ENCODE measurements around the gene MYOC.

The MYOC gene

DNA sequence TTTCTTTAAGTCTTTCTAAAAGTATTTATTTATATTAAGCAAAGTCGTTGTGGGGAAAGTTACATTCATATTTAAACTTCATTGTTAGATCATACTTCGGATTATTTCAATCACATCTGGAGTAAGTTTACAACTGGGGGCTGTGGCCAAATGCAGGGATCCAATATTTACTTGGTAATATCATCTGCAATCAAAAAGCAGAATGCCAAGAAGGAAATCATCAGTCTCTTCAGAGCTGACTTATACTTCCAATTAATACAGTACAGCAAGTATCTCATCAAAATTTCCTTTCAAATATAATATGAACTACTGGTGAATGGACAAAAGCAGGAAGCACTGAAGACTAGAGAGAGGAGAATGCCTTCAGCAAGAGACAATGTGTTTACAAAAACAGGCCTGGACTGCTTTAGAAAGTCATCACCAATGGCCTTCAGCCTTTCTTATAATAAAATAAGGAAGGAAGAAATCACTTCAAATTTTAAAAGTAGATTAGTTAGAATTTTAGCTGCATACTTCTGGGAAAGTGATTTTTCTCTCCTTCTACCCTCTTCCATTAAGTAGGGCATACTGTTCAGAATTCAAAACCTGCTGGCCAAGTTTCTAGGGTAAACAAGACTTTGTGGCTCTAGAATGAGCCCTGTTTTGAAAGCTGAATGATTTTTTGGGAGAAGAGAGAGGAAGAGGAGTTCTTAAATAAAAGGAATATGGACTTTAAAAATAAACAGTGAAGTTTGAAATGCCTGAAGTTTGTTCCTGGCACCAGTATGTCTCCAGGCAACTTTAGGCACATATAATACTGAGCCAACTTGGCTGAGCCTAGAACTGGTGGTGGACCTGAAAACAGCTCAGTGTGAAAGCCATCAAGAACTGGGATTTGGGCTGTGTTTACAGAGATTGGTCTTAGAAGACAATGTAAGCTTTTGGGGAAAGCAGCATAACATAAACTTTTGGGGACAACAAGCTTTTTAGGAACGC, 22.2 kb upstream of the MYOC start:
- ChIA-PET POLR2A (no interaction called here), CTCF (interaction anchor here (1.0 kb wide), 1 partner anchor 19 kb away, joined by 3 read pairs; no protein-coding TSS in a partner anchor)
- 92% methylated on average over 2 of the region's 3 CpGs for WGBS (ENCODE audit: insufficient coverage)
- Histone ChIP-seq H3K27ac (ENCODE audit: insufficient read depth in 1 of 2, low read depth in 1 of 2, low read length in 2 of 2, poor library complexity in 1 of 2, severe bottlenecking in 2 of 2) (no peak overlapping the region), H3K4me1 (ENCODE audit: control extremely low read depth in 1 of 4, control insufficient read depth in 4 of 4, insufficient read depth in 4 of 4, low read length in 3 of 4) (no peaks in the 10 kb centered on the region), H3K27me3 (replicated peaks in 2 of 5; ENCODE audit: control insufficient read depth in 4 of 5, insufficient read depth in 5 of 5, low read length in 4 of 5) (no peaks in the 10 kb centered on the region), H3K9me3 (ENCODE audit: control extremely low read depth in 1 of 5, control insufficient read depth in 4 of 5, insufficient read depth in 2 of 5, low read depth in 1 of 5, low read length in 4 of 5) (no peaks in the 10 kb centered on the region), H3K36me3 (ENCODE audit: control insufficient read depth in 4 of 4, insufficient read depth in 4 of 4, low read length in 3 of 4) (no peaks in the 10 kb centered on the region), H3K4me3 (ENCODE audit: control insufficient read depth in 1 of 7, extremely low read depth in 1 of 7, insufficient read depth in 4 of 7, low read depth in 2 of 7, low read length in 6 of 7) (no peak overlapping the region)
- DNase-seq = no peak

DNA sequence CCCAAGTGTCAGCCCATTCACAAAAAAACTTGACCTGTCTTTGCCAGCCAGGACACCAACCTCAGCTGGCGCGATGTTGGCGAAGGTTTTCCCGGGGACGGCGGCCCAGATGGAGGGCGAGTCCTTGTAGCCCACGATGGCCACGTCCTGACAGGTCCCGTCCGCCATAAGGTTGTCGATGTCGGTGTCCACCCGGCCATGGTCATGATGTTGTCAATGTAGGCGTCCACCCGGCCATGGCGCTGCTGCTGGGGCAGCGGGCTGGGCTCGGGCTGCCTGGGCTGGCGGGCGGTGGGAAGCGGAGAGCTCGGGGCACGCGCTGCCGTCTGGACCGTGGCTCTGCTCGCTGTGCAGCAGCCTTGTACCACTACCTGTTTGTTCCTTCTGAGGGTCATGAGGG, 18.3 kb upstream of the MYOC start:
- Histone ChIP-seq H3K9me3 (ENCODE audit: control extremely low read depth in 1 of 5, control insufficient read depth in 4 of 5, insufficient read depth in 2 of 5, low read depth in 1 of 5, low read length in 4 of 5) (no peaks in the 10 kb centered on the region), H3K36me3 (ENCODE audit: control insufficient read depth in 4 of 4, insufficient read depth in 4 of 4, low read length in 3 of 4) (no peaks in the 10 kb centered on the region), H3K4me3 (ENCODE audit: control insufficient read depth in 1 of 7, extremely low read depth in 1 of 7, insufficient read depth in 4 of 7, low read depth in 2 of 7, low read length in 6 of 7) (no peak overlapping the region), H3K27ac (ENCODE audit: insufficient read depth in 1 of 2, low read depth in 1 of 2, low read length in 2 of 2, poor library complexity in 1 of 2, severe bottlenecking in 2 of 2) (no peak overlapping the region), H3K4me1 (ENCODE audit: control extremely low read depth in 1 of 4, control insufficient read depth in 4 of 4, insufficient read depth in 4 of 4, low read length in 3 of 4) (no peaks in the 10 kb centered on the region), H3K27me3 (replicated peaks in 2 of 5; ENCODE audit: control insufficient read depth in 4 of 5, insufficient read depth in 5 of 5, low read length in 4 of 5) (no peaks in the 10 kb centered on the region)
- 98% methylated on average over 28 of the region's 28 CpGs for WGBS (ENCODE audit: insufficient coverage)
- ChIA-PET CTCF (no interaction called here), POLR2A (no interaction called here)
- DNase-seq = no peak

DNA sequence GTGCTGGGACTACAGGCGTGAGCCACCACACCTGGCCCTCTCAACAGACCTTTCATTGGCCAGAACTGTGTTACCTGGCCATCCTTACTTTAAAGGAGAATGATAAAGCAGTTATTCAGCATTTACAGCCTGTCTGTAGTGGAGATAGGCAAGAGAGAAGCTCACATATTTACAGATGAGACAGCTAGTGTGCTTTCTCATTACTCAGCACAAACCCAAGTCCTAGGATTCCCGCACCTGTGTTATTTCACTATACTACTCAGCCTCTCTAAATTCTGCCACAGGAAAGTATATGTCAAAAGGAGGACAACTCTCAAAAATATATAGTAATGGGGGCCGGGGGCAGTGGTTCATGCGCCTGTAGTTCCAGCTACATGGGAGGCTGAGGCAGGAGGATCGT, 15.9 kb upstream of the MYOC start:
- ChIA-PET POLR2A (no interaction called here), CTCF (interaction anchor here (0.8 to 1.3 kb wide), 3 partner anchors 12 to 48 kb away, joined by 3 to 4 read pairs (median 4); no protein-coding TSS in a partner anchor)
- Histone ChIP-seq H3K4me3 (ENCODE audit: control insufficient read depth in 1 of 7, extremely low read depth in 1 of 7, insufficient read depth in 4 of 7, low read depth in 2 of 7, low read length in 6 of 7) (no peak overlapping the region), H3K4me1 (ENCODE audit: control extremely low read depth in 1 of 4, control insufficient read depth in 4 of 4, insufficient read depth in 4 of 4, low read length in 3 of 4) (peaks cover 0 to 15% (median 5%) of the 10 kb centered on the region in 4 experiments), H3K9me3 (ENCODE audit: control extremely low read depth in 1 of 5, control insufficient read depth in 4 of 5, insufficient read depth in 2 of 5, low read depth in 1 of 5, low read length in 4 of 5) (no peaks in the 10 kb centered on the region), H3K27ac (ENCODE audit: insufficient read depth in 1 of 2, low read depth in 1 of 2, low read length in 2 of 2, poor library complexity in 1 of 2, severe bottlenecking in 2 of 2) (no peak overlapping the region), H3K36me3 (ENCODE audit: control insufficient read depth in 4 of 4, insufficient read depth in 4 of 4, low read length in 3 of 4) (no peaks in the 10 kb centered on the region), H3K27me3 (replicated peaks in 2 of 5; ENCODE audit: control insufficient read depth in 4 of 5, insufficient read depth in 5 of 5, low read length in 4 of 5) (no peaks in the 10 kb centered on the region)
- WGBS (ENCODE audit: insufficient coverage) = 100% methylated on average over 1 of the region's 5 CpGs
- no peak for DNase-seq

DNA sequence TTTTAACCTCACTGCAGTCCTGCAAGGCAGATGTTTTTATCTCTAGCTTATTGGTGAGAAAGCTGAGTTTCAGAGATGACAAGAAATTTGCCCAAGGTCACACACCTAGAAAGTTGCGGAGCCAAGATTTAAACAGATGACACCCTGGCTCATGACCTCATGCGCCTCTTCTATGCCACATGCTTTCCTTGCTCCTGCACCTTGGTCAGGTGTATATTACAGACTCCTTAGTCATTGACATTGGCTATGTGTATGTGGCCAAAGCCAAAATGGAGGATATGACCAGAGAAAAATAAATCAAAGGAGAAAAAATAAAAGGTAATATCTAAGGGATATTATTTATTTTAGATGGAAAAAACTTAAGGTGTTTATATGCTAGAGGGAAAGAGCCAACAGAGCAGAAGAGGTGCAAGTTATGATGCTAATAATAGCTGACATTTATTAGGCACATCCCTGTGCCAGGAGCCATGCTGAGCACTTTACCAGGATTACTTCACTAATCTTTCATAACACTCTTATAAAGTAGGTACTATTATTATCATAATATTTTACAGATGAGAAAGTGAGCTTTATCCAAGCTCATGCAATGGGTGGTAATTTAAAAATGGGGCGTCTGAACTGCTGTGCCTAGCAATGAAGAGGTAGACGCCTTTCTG, 13.8 kb upstream of the MYOC start:
- H3K4me1 ChIP-seq (ENCODE audit: control extremely low read depth in 1 of 4, control insufficient read depth in 4 of 4, insufficient read depth in 4 of 4, low read length in 3 of 4) = peaks cover 0 to 15% (median 5%) of the 10 kb centered on the region in 4 experiments
- no peak for DNase-seq
- WGBS (ENCODE audit: insufficient coverage) = 100% methylated on average over 2 of the region's 4 CpGs
- H3K27me3 ChIP-seq (replicated peaks in 2 of 5; ENCODE audit: control insufficient read depth in 4 of 5, insufficient read depth in 5 of 5, low read length in 4 of 5) = no peaks in the 10 kb centered on the region
- no peaks in the 10 kb centered on the region for H3K9me3 ChIP-seq (ENCODE audit: control extremely low read depth in 1 of 5, control insufficient read depth in 4 of 5, insufficient read depth in 2 of 5, low read depth in 1 of 5, low read length in 4 of 5)
- H3K27ac ChIP-seq (ENCODE audit: insufficient read depth in 1 of 2, low read depth in 1 of 2, low read length in 2 of 2, poor library complexity in 1 of 2, severe bottlenecking in 2 of 2) = no peak overlapping the region
- POLR2A ChIA-PET = no interaction called here
- no peak overlapping the region for H3K4me3 ChIP-seq (ENCODE audit: control insufficient read depth in 1 of 7, extremely low read depth in 1 of 7, insufficient read depth in 4 of 7, low read depth in 2 of 7, low read length in 6 of 7)
- no peaks in the 10 kb centered on the region for H3K36me3 ChIP-seq (ENCODE audit: control insufficient read depth in 4 of 4, insufficient read depth in 4 of 4, low read length in 3 of 4)
- CTCF ChIA-PET = interaction anchor here (1.3 to 1.5 kb wide), 2 partner anchors 16 to 84 kb away, joined by 3 read pairs; no protein-coding TSS in a partner anchor

DNA sequence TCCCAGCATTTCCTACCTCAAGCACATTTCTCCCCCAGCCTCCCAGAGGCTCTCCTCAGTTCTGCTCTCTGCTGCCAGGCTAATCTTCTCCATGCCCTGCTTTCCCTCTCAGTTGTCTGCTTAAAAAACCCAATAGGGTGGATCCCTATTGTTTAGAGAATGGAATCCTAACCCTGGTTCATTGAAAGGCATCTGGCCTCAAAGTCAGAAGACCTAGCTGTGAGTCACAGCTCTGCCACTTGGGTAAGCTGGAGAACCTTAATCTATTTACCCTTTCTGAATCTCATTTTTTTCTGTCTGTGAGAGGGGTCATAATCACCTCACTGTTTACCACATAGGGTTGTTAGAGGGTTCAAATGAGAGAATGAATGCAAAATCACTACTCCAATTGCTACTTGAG, 12.5 kb upstream of the MYOC start:
- no peak overlapping the region for H3K4me3 ChIP-seq (ENCODE audit: control insufficient read depth in 1 of 7, extremely low read depth in 1 of 7, insufficient read depth in 4 of 7, low read depth in 2 of 7, low read length in 6 of 7)
- ChIA-PET POLR2A (no interaction called here), CTCF (interaction anchor here (1.3 to 1.5 kb wide), 2 partner anchors 45 to 83 kb away, joined by 3 read pairs; no protein-coding TSS in a partner anchor)

DNA sequence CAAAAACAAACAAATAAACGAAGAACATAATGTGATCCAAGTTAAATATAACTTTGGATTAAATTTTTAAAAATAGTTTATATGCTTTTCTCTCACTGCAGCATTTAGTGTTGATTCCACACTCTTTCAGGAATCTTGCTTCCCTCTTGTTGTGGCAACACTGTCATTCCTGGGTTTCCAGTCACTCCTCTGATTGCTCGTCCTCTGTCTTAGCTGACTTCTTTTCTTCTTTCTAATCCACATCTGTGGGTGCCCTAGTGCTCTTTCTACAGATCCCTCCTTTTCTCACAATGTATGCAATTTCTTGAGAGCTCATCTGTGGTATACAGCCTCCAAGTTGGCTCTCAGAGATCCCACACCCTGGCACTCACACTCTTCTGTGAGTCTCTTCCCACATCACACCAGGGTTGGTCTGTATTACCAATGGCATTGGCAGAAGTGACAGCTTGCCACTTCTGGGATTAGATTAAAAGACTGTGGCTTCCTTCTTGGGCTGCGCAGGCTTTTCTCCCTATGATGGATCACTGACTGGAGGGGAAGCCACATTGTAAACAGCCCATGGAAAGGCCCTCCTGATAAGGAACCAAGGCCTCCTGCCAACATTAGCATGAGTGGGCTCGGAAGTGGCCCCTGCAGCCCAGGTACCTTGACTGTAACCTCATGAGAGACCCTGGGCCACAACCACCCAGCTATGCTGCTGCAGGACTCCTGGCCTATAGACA, 11.5 kb upstream of the MYOC start:
- peak in 2 of 3 donors; percentile 38 to 55 for DNase-seq
- Histone ChIP-seq H3K27me3 (replicated peaks in 2 of 5; ENCODE audit: control insufficient read depth in 4 of 5, insufficient read depth in 5 of 5, low read length in 4 of 5) (no peaks in the 10 kb centered on the region), H3K9me3 (ENCODE audit: control extremely low read depth in 1 of 5, control insufficient read depth in 4 of 5, insufficient read depth in 2 of 5, low read depth in 1 of 5, low read length in 4 of 5) (no peaks in the 10 kb centered on the region), H3K4me3 (ENCODE audit: control insufficient read depth in 1 of 7, extremely low read depth in 1 of 7, insufficient read depth in 4 of 7, low read depth in 2 of 7, low read length in 6 of 7) (no peak overlapping the region), H3K27ac (ENCODE audit: insufficient read depth in 1 of 2, low read depth in 1 of 2, low read length in 2 of 2, poor library complexity in 1 of 2, severe bottlenecking in 2 of 2) (no peak overlapping the region), H3K4me1 (ENCODE audit: control extremely low read depth in 1 of 4, control insufficient read depth in 4 of 4, insufficient read depth in 4 of 4, low read length in 3 of 4) (peaks cover 0 to 15% (median 5%) of the 10 kb centered on the region in 4 experiments), H3K36me3 (ENCODE audit: control insufficient read depth in 4 of 4, insufficient read depth in 4 of 4, low read length in 3 of 4) (no peaks in the 10 kb centered on the region)
- 28% methylated on average over 3 of the region's 4 CpGs for WGBS (ENCODE audit: insufficient coverage)
- ChIA-PET CTCF (interaction anchor here (0.9 to 1.5 kb wide), 3 partner anchors 9 to 46 kb away, joined by 3 to 4 read pairs (median 3); partner anchors contain the start of gene MYOC), POLR2A (no interaction called here)

More for the DNA sequence above, 12.5 kb upstream of the MYOC start:
- Histone ChIP-seq H3K9me3 (ENCODE audit: control extremely low read depth in 1 of 5, control insufficient read depth in 4 of 5, insufficient read depth in 2 of 5, low read depth in 1 of 5, low read length in 4 of 5) (no peaks in the 10 kb centered on the region), H3K36me3 (ENCODE audit: control insufficient read depth in 4 of 4, insufficient read depth in 4 of 4, low read length in 3 of 4) (no peaks in the 10 kb centered on the region), H3K4me1 (ENCODE audit: control extremely low read depth in 1 of 4, control insufficient read depth in 4 of 4, insufficient read depth in 4 of 4, low read length in 3 of 4) (peaks cover 0 to 15% (median 5%) of the 10 kb centered on the region in 4 experiments), H3K27ac (ENCODE audit: insufficient read depth in 1 of 2, low read depth in 1 of 2, low read length in 2 of 2, poor library complexity in 1 of 2, severe bottlenecking in 2 of 2) (no peak overlapping the region), H3K27me3 (replicated peaks in 2 of 5; ENCODE audit: control insufficient read depth in 4 of 5, insufficient read depth in 5 of 5, low read length in 4 of 5) (no peaks in the 10 kb centered on the region)
- no peak for DNase-seq

Data from common myeloid progenitor, CD34-positive (primary cell).